Type B pancreatic cell (in vitro differentiated cells): ENCODE data around the gene CNKSR2. TPM values are rescaled to one million over a fixed set of nuclear protein-coding genes. Genes with fewer than 3 reads are reported as not detected.
"Not testable (repeated sequence)": the region's sequence is repeated elsewhere in the genome, so short reads cannot be mapped to it uniquely, and the experiment has no call there.

Source experiments
- DNase-seq: peaks from one replicate; pipeline ENCODE4 v3.0.0; 2021; ENCODE audit warnings: mixed read lengths; ENCODE audit not compliant: unreplicated experiment; ENCODE audit errors: extremely low spot score
- H3K27ac Mint-ChIP-seq: 2 replicates; pipeline ENCODE4 v1.8.0; 2021; ENCODE audit warnings: mild to moderate bottlenecking, mixed read lengths
- H3K27me3 Mint-ChIP-seq: 2 replicates; pipeline ENCODE4 v1.8.0; 2021; ENCODE audit warnings: mixed read lengths
- H3K36me3 Mint-ChIP-seq: 2 replicates; pipeline ENCODE4 v1.8.0; 2021; ENCODE audit warnings: mixed read lengths
- H3K4me1 Mint-ChIP-seq: one replicate; pipeline ENCODE4 v1.8.0; 2021; ENCODE audit warnings: mixed read lengths; ENCODE audit not compliant: unreplicated experiment
- H3K4me3 Mint-ChIP-seq: 2 replicates; pipeline ENCODE4 v1.8.0; 2021; ENCODE audit warnings: mild to moderate bottlenecking, mixed read lengths
- H3K9me3 Mint-ChIP-seq: 2 replicates; pipeline ENCODE4 v1.8.0; 2021; ENCODE audit warnings: mixed read lengths
- CTCF ChIP-seq: fragments of 200-600 bp; sonication (generic); conservative IDR thresholded peaks from 2 replicates; pipeline ENCODE4 v1.5.0; 2021; ENCODE audit warnings: antibody characterized with exemption, mild to moderate bottlenecking
- total RNA-seq: library from RNA; stranded (reverse); gene quantifications from 2 replicates; pipeline ENCODE4 v1.2.1, GENCODE V29; 2021; ENCODE audit warnings: low replicate concordance

Gene CNKSR2
- total RNA-seq, 1 donor from 2014 or later: 13.5 TPM

- H3K4me3 Mint-ChIP-seq: no peak overlapping the region
- no peaks in the 10 kb centered on the region for H3K36me3 Mint-ChIP-seq
- TF ChIP-seq CTCF: no peak
- no peak overlapping the region for H3K27ac Mint-ChIP-seq
- no peaks in the 10 kb centered on the region for H3K9me3 Mint-ChIP-seq
- H3K4me1 Mint-ChIP-seq: peaks cover 6% of the 10 kb centered on the region
- no peak for DNase-seq
- H3K27me3 Mint-ChIP-seq: no peaks in the 10 kb centered on the region
These were observed 107.5 kb downstream of the CNKSR2 start for GRCh38 chrX:21481761-21482160.

GRCh38 chrX:21484051-21484450 is 109.8 kb downstream of the CNKSR2 start:
- not testable (repeated sequence) for DNase-seq, H3K27ac Mint-ChIP-seq, H3K9me3 Mint-ChIP-seq, H3K27me3 Mint-ChIP-seq, H3K36me3 Mint-ChIP-seq, H3K4me3 Mint-ChIP-seq
- peaks cover 19% of the 10 kb centered on the region for H3K4me1 Mint-ChIP-seq

- no peak for DNase-seq
- Mint-ChIP-seq H3K27ac (peak overlapping the region; percentile 70), H3K4me1 (peaks cover 20% of the 10 kb centered on the region)
These were observed 113.6 kb downstream of the CNKSR2 start for GRCh38 chrX:21487832-21488231.

GRCh38 chrX:21490341-21490740 is 116.1 kb downstream of the CNKSR2 start:
- Mint-ChIP-seq H3K27ac (no peak overlapping the region), H3K9me3 (peaks cover 5% of the 10 kb centered on the region), H3K36me3 (no peaks in the 10 kb centered on the region), H3K4me1 (peaks cover 23% of the 10 kb centered on the region), H3K4me3 (no peak overlapping the region), H3K27me3 (no peaks in the 10 kb centered on the region)
- no peak for TF ChIP-seq CTCF
- DNase-seq: no peak

More at GRCh38 chrX:21487832-21488231, 113.6 kb downstream of the CNKSR2 start:
- Mint-ChIP-seq H3K36me3 (no peaks in the 10 kb centered on the region), H3K9me3 (peaks cover 5% of the 10 kb centered on the region), H3K4me3 (peak overlapping the region; percentile 23), H3K27me3 (no peaks in the 10 kb centered on the region)
- TF ChIP-seq CTCF: no peak

GRCh38 chrX:21493226-21493830 is 119.1 kb downstream of the CNKSR2 start:
- Mint-ChIP-seq H3K4me1 (peaks cover 10% of the 10 kb centered on the region), H3K36me3 (no peaks in the 10 kb centered on the region), H3K9me3 (no peaks in the 10 kb centered on the region), H3K4me3 (no peak overlapping the region), H3K27ac (no peak overlapping the region), H3K27me3 (no peaks in the 10 kb centered on the region)
- no peak for DNase-seq
- no peak for TF ChIP-seq CTCF

- no peaks in the 10 kb centered on the region for H3K36me3 Mint-ChIP-seq
- H3K4me1 Mint-ChIP-seq: no peaks in the 10 kb centered on the region
These were observed 129.4 kb downstream of the CNKSR2 start for GRCh38 chrX:21503593-21503992.

More at GRCh38 chrX:21503593-21503992, 129.4 kb downstream of the CNKSR2 start:
- no peak for DNase-seq
- no peak overlapping the region for H3K27ac Mint-ChIP-seq
- TF ChIP-seq CTCF: no peak
- no peaks in the 10 kb centered on the region for H3K9me3 Mint-ChIP-seq
- no peaks in the 10 kb centered on the region for H3K27me3 Mint-ChIP-seq
- no peak overlapping the region for H3K4me3 Mint-ChIP-seq
